Measurements from ENCODE around the gene ZNF710.

The ZNF710 gene

GRCh38 chr15:90019611-90020010 is 18.5 kb downstream of the ZNF710 start:
- no peak for DNase-seq (ENCODE audit: low read depth, low spot score)

- no peak for DNase-seq (ENCODE audit: low read depth, low spot score)
Measured at GRCh38 chr15:90020021-90020735, 19.1 kb downstream of the ZNF710 start.

DNA sequence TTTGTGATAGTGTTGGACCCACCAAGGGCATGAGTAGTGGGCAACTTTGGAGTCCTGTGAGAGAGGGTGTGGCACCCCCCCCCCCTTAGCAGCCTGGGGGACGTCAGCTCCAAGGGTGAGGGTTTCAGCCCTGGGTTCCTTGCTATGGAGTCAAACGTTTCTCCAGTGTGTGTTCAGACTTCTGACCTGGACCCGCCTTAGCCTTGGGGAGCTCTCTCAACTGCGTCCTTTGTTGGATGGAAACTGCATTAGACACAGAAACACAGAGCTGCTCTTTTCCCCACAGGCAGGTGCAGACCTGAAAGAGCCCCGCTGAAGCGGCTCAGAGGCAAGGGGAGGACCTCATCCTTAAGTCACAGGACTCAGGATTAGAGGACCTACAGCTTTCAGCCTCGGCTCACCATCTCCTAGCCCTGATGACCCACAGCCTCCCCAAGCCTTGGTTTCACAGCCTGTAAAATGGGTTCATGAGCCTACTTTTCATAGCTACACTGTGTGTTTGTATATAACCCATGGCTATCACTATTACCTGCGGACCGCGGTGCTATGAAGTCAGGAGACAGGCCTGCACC is 19.9 kb downstream of the ZNF710 start:
- no peak for DNase-seq (ENCODE audit: low read depth, low spot score)

DNA sequence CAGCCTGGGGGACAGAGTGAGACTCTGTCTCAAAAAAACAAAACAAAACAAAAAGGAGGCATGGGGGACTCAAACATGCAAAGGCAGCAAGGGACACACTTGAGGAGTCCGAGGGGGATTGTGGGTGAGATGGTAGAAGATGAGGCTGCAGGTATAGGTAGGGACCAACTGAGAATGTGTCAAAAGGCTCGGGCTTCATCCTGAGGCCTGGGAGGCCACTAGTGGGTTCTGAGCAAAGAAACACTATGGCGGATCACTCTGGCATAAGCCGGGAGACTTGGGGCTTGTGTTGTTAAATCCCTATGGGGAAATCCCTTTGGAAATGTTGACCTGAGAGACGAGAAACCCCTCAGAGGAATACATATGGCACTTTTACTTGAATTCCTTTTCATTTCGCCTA is 21.2 kb downstream of the ZNF710 start:
- no peak for DNase-seq (ENCODE audit: low read depth, low spot score)

DNA sequence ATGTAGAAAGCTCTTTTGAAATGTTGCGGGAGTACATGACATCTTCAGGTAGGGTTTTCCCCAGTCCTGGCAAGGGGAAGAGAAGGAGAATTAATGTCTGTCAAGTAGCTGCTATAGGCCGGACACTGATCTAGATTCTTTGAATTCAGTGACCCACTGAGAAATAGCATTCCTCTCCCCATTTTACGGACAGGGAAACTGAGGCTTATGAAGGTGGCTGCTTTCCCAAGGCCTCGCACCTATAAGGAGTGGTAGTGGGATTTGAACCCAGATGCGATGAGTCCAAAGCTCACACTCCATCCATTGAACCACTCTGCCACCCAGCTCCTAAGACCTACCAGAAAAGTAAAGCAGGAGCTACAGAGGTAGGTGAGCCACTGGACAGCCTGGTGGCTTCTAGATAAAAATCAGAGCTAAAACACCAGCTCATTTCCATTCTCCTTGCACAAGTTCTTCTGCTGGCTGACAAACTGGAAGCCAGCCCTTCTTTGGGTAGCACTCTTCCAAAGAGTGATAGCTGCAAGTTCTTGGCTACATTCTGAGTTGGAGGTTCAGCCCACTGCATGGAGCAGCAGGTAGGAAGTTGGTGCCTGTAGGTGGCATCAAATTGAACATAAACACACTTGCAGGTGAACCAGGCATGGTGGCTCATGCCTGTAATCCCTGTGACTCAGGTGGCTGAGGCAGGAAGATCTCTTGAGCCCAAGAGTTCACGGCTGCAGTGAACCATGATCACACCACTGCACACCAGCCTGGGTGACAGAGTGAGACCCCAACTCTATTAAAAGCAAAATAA is 22.0 kb downstream of the ZNF710 start:
- no peak for DNase-seq (ENCODE audit: low read depth, low spot score)

- no peak for DNase-seq (ENCODE audit: low read depth, low spot score)
Measured at GRCh38 chr15:90024406-90024805, 23.3 kb downstream of the ZNF710 start.

GRCh38 chr15:90025489-90026033 is 24.4 kb downstream of the ZNF710 start:
- DNase-seq (ENCODE audit: low read depth, low spot score), result no peak

GRCh38 chr15:90028376-90028944 is 27.3 kb downstream of the ZNF710 start:
- DNase-seq (ENCODE audit: low read depth, low spot score), result no peak

DNA sequence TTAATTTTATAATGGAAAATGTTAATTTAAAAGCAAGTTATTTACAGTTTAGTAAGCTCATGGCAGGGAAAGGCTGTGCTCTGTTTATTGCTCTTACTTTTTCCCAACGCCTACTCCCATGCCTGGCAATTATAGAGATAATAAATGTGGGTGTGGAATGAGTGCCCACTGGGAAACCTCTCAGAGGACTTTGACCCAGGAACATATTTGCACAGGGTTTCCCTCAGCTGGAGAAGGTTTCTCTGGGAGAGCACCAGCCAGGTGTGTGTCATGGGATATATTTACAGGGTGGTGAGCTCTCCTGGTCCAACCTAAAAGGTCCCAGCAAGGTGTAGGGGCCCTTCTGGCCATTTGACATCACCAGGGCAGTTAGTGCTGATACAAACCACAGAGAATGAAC is 27.9 kb downstream of the ZNF710 start:
- no peak for DNase-seq (ENCODE audit: low read depth, low spot score)

DNA sequence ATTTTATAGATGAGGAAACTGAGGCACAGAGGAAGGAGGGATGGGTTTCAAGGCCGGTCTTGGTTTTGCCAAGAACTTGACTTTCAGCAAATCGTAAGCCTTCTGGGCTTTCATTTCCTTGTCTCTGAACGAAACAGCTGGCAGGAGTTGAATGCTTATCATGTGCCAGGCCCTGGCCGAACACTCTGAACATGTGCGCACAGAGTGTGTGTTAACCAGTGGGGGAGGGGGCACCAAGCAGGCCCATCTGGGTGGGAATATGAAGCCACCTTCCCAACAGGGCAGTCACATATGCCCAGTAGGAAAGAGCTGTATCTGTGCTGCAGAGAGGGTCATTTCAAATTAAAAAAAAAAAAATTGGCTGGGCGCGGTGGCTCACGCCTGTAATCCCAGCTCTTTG is 29.3 kb downstream of the ZNF710 start:
- no peak for DNase-seq (ENCODE audit: low read depth, low spot score)

DNA sequence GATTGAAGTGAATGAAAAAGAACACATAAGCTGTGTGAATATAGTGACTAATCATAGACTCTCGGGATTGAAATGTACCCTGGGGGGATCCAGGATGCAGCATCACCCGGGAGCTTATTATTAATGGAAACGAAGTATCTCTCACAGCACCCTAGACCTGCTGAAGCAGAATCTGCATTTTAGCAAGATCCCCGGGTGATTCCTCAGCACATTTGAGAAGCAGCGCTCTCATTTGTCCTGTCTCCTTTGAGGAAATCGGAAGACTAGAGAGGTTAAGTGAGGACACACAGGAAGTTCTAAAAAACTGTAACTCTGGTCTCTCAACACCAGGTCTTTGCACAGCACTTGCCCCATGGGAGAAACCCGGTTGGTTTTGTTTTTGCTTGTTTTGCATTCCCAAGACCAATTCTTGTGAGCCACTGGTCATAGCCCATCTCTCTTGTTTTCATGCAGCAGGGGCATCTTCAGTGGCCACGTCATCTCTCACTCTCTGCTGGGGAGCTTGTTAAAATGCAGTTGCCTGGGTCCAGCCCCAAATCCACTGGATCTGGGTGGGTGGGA is 30.2 kb downstream of the ZNF710 start:
- no peak for DNase-seq (ENCODE audit: low read depth, low spot score)

GRCh38 chr15:90033006-90033405 is 31.9 kb downstream of the ZNF710 start:
- DNase-seq (ENCODE audit: low read depth, low spot score), result no peak

DNA sequence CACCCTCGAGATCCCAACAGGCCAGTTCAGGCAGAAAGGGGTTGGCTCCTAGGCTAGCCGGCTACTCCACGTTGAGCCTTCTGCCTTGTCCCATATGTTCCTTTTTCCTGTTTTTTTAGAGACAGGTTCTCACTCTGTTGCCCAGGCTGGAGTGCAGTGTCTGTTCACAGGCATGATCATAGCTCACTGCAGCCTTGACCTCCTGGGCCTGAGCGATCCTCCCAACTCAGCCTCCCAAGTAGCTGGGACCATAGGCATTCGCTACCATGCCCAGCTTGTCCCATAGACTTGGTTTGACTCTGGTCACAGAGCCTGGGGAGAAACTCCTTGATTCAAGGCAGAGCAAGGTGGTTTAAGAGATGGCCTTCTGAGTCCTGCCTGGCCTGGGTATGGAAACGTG is 32.3 kb downstream of the ZNF710 start:
- no peak for DNase-seq (ENCODE audit: low read depth, low spot score)

- no peak for DNase-seq (ENCODE audit: low read depth, low spot score)
Measured at GRCh38 chr15:90035095-90035839, 34.1 kb downstream of the ZNF710 start.

DNA sequence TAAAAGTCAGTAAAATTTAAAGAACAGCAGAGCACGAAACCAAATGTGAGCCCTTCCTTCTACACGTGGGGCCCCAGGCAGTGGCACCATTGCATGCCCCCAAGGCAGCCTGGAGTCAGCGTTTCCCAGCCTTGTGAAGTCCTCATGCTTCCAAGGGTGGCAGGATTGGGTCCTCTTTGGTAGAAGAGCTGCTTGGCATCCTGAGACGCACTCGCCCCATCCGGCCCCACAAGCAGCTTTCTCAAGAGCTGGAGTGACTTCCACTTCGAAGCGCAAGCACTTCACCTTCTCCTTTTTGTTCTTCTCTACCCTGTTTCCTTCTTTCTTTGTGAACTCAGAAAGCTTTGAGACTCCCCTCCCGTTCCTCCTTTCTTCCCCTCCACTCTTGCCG is 34.7 kb downstream of the ZNF710 start:
- no peak for DNase-seq (ENCODE audit: low read depth, low spot score)

DNA sequence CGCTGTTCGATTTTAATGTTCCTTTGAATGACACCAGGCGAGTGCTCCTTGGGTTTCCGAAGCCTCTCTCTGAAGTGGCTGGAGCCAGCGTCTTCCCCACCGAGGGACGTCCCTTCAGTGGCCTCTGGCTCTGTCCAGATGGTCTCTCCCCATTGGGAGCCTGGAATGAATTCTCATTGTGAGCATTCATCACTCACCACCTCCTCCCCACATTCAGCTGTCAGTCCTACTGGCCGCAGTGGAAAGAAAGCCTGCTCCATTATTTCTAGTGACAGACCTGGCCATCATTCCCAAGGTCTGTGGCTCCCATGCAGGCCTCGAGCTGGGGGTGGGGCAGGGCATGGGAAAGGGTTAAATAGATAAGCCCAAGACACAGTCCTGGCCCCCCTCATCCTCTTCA is 35.2 kb downstream of the ZNF710 start:
- DNase-seq (ENCODE audit: low read depth, low spot score), result no peak

DNA sequence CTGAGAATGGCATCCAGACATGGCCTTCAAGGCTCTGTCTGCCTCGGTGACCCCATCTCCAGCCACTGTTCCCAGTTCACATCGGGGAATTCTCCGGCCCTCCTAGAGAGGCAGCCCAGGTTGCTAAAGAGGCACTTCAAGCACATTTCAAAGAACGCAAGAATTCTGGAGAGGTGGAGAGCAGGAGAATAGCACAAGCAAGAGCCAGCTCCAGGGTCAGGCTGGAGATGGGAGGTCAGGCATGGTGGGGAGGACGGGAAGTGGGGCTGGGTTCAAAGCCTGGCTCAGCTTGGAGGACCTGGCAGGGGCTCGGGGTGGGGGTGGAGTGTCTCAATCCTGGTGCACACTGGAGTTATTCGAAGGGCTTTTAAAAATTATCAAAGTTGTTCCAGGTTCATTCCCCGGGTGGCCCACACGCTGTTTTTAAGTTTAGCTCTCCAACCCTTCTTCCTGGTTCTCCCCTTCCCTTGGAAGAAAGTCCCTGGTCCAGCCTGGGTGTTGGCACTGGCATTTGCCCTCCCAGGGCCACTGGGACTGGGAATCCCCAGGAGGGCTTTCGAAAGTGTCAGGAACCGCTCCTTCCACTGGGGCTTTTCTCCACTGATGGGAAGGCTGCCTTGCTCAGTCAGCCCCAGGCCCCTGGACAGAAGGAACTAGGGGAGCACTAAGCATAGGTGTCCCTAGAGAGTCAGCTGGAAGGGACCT is 35.8 kb downstream of the ZNF710 start:
- DNase-seq (ENCODE audit: low read depth, low spot score), result no peak

- no peak for DNase-seq (ENCODE audit: low read depth, low spot score)
Measured at GRCh38 chr15:90037511-90037860, 36.4 kb downstream of the ZNF710 start.

DNA sequence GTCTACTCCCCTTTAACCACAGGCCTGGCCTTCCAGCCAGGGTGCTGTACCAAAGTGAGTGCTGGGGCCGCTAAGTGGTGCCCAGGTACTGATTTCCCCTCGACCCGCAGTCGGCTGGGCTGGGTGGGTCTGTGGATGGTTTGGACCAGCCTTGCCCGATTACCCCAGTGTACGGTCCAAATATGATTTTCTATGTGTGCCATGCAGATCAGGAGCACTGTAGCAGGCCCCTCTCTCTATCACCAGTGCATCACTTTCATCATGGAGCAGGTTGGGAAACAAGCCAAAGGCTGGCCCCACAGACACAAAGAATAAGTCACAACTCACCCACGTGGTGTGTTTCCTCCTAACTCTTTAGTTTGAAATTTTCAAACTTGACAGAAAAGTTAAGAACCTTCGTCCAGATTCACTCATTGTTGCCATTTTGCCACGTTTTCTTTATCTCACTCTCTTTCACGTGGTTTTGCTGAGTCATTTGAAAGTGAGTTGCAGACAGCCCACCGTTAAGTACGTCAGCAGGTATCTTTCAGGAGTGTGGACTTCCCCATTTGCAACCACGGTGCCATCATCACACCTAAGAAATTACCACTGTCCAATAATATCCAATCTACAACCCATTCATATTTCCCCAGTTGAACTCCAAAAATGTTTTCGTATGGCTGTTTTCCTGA is 37.0 kb downstream of the ZNF710 start:
- no peak for DNase-seq (ENCODE audit: low read depth, low spot score)

- DNase-seq (ENCODE audit: low read depth, low spot score), result no peak
Measured at GRCh38 chr15:90038632-90039095, 37.5 kb downstream of the ZNF710 start.

Data from activated CD4-positive, CD25-positive, alpha-beta regulatory T cell treated with anti-CD3 and anti-CD28 coated beads, Interleukin-2, amount 50 U/mL, for 16 hours (primary cell).